Aorta (tissue), 5 donors: Measurements from ENCODE around the gene TUBB1. TPM values are rescaled to one million over a fixed set of nuclear protein-coding genes. Genes with fewer than 3 reads are reported as not detected.

Experiments
- ATAC-seq: fragments of 200-7000 bp; cut with Tn5 transposase; one replicate; pipeline ENCODE4 v1.9.1; 2022; ENCODE audit warnings: moderate library complexity; ENCODE audit not compliant: low FRiP score
- DNase-seq, 2 donors: peaks; one replicate each; pipeline ENCODE4 v3.0.0-alpha.2; 2020
- H3K27ac ChIP-seq, 2 donors: one replicate each; pipeline ENCODE4 v1.5.1; 2013; ENCODE audit warnings: low read length in 2 of 2, mild to moderate bottlenecking in 2 of 2, moderate library complexity in 2 of 2, control low read depth in 1 of 2, inconsistent platforms in 1 of 2, low read depth in 1 of 2
- H3K27me3 ChIP-seq, 2 donors: one replicate each; pipeline ENCODE4 v1.6.1; 2013; ENCODE audit warnings: control low read depth in 1 of 2, low read length in 1 of 2, mild to moderate bottlenecking in 1 of 2, moderate library complexity in 1 of 2; ENCODE audit not compliant: insufficient read depth in 2 of 2, control insufficient read depth in 1 of 2
- H3K36me3 ChIP-seq, 2 donors: one replicate each; pipeline ENCODE4 v1.6.1; 2013; ENCODE audit warnings: control low read depth in 1 of 2, low read length in 1 of 2, mild to moderate bottlenecking in 1 of 2; ENCODE audit not compliant: insufficient read depth in 2 of 2, control insufficient read depth in 1 of 2
- H3K4me1 ChIP-seq, 2 donors: one replicate each; pipeline ENCODE4 v1.6.1; 2013; ENCODE audit warnings: low read length in 2 of 2, control low read depth in 1 of 2, mild to moderate bottlenecking in 1 of 2, moderate library complexity in 1 of 2; ENCODE audit not compliant: insufficient read depth in 2 of 2, control insufficient read depth in 1 of 2
- H3K4me3 ChIP-seq, 2 donors: one replicate each; pipeline ENCODE4 v1.5.1; 2013; ENCODE audit warnings: low read length in 2 of 2, control low read depth in 1 of 2, mild to moderate bottlenecking in 1 of 2
- H3K9me3 ChIP-seq: one replicate; pipeline ENCODE4 v1.6.1; 2013; ENCODE audit warnings: mild to moderate bottlenecking, low read length; ENCODE audit not compliant: control insufficient read depth
- WGBS, 2 donors: extraction: QIAGEN DNeasy Blood & Tissue Kit; methylation state at CpG; one replicate each; pipeline ENCODE4 v1.1.7; 2013; 5-methylcytosine and 5-hydroxymethylcytosine counted together
- intact Hi-C, 2 donors: fragments of 100-400 bp; cut with DNase I; formaldehyde crosslinking; loops; one replicate each; pipeline versions ENCODE4 v1.14.2 to v1.15.0; 2022
- polyA plus RNA-seq, 2 donors: library from polyadenylated mRNA; stranded (reverse); fragments of 200-250 nt; gene quantifications; one replicate each; pipeline ENCODE4 v1.2.3, GENCODE V29; 2013
- total RNA-seq, 2 donors: library from RNA; stranded (reverse); fragmentation: NEBNext Ultra II Directional; extraction: Animal tissue kit (Norgen Biotek cat#: 25700); gene quantifications; one replicate each; pipeline ENCODE4 v1.2.1, GENCODE V29; 2021
- donor health status: healthy with polysubstance abuse.
- donor health status: Bipolar disorder and iron deficiency.
- donor health status: DM: no; HTN: no; CAD: no.
- donor health status: DM: no; HTN: no; CAD: no.
- donor health status: DM: yes; HTN: yes; CAD: no.

TUBB1 gene
- total and polyA plus RNA-seq, 4 donors, result 0.15 to 2.1 TPM; not detected in 2

DNA sequence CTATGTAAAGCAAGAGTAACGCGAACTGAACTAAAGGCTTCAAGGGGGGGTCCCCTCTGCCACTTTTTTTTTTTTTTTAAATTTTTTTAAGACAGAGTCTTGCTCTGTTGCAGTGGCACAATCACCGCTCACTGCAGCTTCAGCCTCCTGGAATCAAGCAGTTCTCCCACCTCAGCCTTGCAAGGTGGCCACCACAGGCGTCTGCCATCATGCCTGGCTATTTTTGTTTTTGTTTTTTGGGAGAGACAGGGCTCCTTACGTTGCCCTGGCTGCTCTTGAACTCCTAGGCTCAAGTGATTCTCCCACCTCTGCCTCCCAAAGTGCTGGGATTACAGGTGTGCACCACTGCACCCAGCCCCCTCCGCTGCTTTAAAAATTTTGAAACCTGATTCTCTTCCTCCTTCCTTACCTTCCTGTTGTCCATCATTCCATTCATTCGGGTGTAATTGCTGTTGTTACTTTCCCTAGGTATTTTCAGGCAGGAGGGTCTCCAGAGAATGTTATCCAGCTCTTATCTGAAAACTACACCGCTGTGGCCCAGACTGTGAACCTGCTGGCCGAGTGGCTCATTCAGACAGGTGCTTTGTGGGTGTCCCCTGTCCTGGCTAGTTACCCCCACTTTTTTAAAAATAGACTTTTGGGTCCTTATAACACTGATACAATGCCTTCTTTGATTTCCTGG, 32.8 kb upstream of the TUBB1 start:
- DNase-seq (peak in 1 of 2 donors; percentile 40), ATAC-seq (no peak)
- intact Hi-C loops, result loop anchor here in 1 of 2 donors (5.0 kb wide), 2 partner anchors 84 to 99 kb away; no protein-coding TSS in a partner anchor
- Histone ChIP-seq H3K4me3 (no peak overlapping the region), H3K27me3 (no peaks in the 10 kb centered on the region), H3K27ac (no peak overlapping the region), H3K9me3 (no peaks in the 10 kb centered on the region), H3K4me1 (peaks cover 0 to 4% of the 10 kb centered on the region in 2 donors), H3K36me3 (no peaks in the 10 kb centered on the region)
- WGBS, 2 donors, result 76% methylated on average over 9 of the region's 9 CpGs

GRCh38 chr20:58986968-58987517, 32.2 kb upstream of the TUBB1 start:
- intact Hi-C loops, result loop anchor here in 1 of 2 donors (5.0 kb wide), 2 partner anchors 85 to 100 kb away; no protein-coding TSS in a partner anchor
- H3K4me3 ChIP-seq, result no peak overlapping the region
- no peaks in the 10 kb centered on the region for H3K9me3 ChIP-seq
- no peak overlapping the region for H3K27ac ChIP-seq
- no peaks in the 10 kb centered on the region for H3K36me3 ChIP-seq
- ATAC-seq (no peak), DNase-seq (no peak)
- no peaks in the 10 kb centered on the region for H3K27me3 ChIP-seq
- 80 to 84% methylated on average over 8 of the region's 8 CpGs for WGBS, 2 donors
- H3K4me1 ChIP-seq, result peaks cover 0 to 4% of the 10 kb centered on the region in 2 donors

- H3K4me3 ChIP-seq, result no peak overlapping the region
- peaks cover 0 to 4% of the 10 kb centered on the region in 2 donors for H3K4me1 ChIP-seq
- ATAC-seq, result no peak
- H3K36me3 ChIP-seq, result peaks cover 0 to 1% of the 10 kb centered on the region in 2 donors
- intact Hi-C loops, result loop anchor here in 1 of 2 donors (5.0 kb wide), 2 partner anchors 86 to 101 kb away; no protein-coding TSS in a partner anchor
- no peak overlapping the region for H3K27ac ChIP-seq
- 49 to 51% methylated on average over 9 of the region's 9 CpGs for WGBS, 2 donors
- H3K27me3 ChIP-seq, result no peaks in the 10 kb centered on the region
- H3K9me3 ChIP-seq, result no peaks in the 10 kb centered on the region
- DNase-seq, result peak in 1 of 2 donors; percentile 28
These were observed 31.3 kb upstream of the TUBB1 start for GRCh38 chr20:58987790-58988564.

DNA sequence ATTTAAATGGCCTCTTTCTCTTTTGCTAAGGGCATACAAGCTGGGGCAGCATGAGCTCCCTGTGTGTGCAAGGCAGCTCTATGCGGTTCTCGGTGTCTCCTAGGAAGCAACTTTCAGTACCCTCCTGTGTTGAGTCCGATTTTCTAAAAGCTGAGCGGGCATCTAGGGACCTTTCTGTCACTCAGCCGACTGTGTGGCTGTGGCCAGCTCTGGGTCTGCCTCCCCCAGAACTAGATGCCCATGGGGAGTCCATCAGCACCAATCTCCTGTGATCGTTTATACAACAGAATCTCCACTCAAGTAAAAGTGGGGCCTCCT, 30.7 kb upstream of the TUBB1 start:
- no peak overlapping the region for H3K27ac ChIP-seq
- DNase-seq (peak in 1 of 2 donors; percentile 25), ATAC-seq (no peak)
- H3K4me3 ChIP-seq, result no peak overlapping the region
- H3K36me3 ChIP-seq, result peaks cover 0 to 3% of the 10 kb centered on the region in 2 donors
- intact Hi-C loops, result loop anchor here in 1 of 2 donors (5.0 kb wide), 2 partner anchors 86 to 101 kb away; no protein-coding TSS in a partner anchor
- H3K4me1 ChIP-seq, result peaks cover 0 to 4% of the 10 kb centered on the region in 2 donors
- H3K9me3 ChIP-seq, result no peaks in the 10 kb centered on the region
- no peaks in the 10 kb centered on the region for H3K27me3 ChIP-seq
- WGBS, 2 donors, result 4 to 18% methylated on average over 6 of the region's 6 CpGs

GRCh38 chr20:58989196-58989595, 30.0 kb upstream of the TUBB1 start:
- H3K36me3 ChIP-seq, result peaks cover 0 to 9% of the 10 kb centered on the region in 2 donors
- WGBS, 2 donors, result 84 to 85% methylated on average over 10 of the region's 10 CpGs
- H3K4me1 ChIP-seq, result no peaks in the 10 kb centered on the region
- no peaks in the 10 kb centered on the region for H3K27me3 ChIP-seq
- DNase-seq (peak in 1 of 2 donors; percentile 54), ATAC-seq (no peak)
- no peak overlapping the region for H3K4me3 ChIP-seq
- no peaks in the 10 kb centered on the region for H3K9me3 ChIP-seq
- intact Hi-C loops, result loop anchor here in 1 of 2 donors (5.0 kb wide), 2 partner anchors 87 to 102 kb away; no protein-coding TSS in a partner anchor
- H3K27ac ChIP-seq, result no peak overlapping the region

- H3K4me1 ChIP-seq, result no peaks in the 10 kb centered on the region
- no peak overlapping the region for H3K27ac ChIP-seq
- intact Hi-C loops, result no loop called here
- ATAC-seq, result no peak
- H3K9me3 ChIP-seq, result no peaks in the 10 kb centered on the region
- 88 to 91% methylated on average over 14 of the region's 14 CpGs for whole genome bisulfite sequencing, 2 donors
- peak in 1 of 2 donors; percentile 70 for DNase-seq
- no peaks in the 10 kb centered on the region for H3K27me3 ChIP-seq
- no peak overlapping the region for H3K4me3 ChIP-seq
- peaks cover 0 to 14% of the 10 kb centered on the region in 2 donors for H3K36me3 ChIP-seq
These were observed 28.4 kb upstream of the TUBB1 start for GRCh38 chr20:58990651-58991445.

DNA sequence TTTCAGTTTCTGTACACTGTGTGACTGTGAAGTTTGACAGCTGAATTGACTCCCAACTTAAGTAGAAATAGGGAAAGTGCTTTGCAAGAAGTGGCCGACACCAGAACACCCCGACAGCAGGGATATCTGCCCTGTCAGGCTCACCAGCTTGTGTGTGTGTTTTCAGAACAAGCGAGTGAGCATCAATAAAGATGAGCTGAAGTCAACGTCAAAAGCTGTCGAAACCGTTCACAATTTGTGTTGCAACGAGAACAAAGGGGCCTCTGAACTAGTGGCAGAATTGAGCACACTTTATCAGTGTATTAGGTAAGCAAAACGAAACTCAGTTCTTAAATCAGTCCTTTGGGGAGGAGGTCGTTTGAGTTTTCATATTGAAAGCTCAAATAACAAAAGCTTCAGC, 27.5 kb upstream of the TUBB1 start:
- Histone ChIP-seq H3K4me3 (no peak overlapping the region), H3K27me3 (no peaks in the 10 kb centered on the region), H3K4me1 (no peaks in the 10 kb centered on the region), H3K9me3 (no peaks in the 10 kb centered on the region), H3K36me3 (peaks cover 0 to 14% of the 10 kb centered on the region in 2 donors), H3K27ac (no peak overlapping the region)
- WGBS, 2 donors, result 82 to 84% methylated on average over 9 of the region's 9 CpGs
- DNase-seq, result peak in 1 of 2 donors; percentile 33
- intact Hi-C loops, result no loop called here
- ATAC-seq, result no peak

GRCh38 chr20:58992911-58993310, 26.3 kb upstream of the TUBB1 start:
- H3K36me3 ChIP-seq, result peaks cover 5 to 17% of the 10 kb centered on the region in 2 donors
- 85 to 87% methylated on average over 3 of the region's 3 CpGs for WGBS, 2 donors
- H3K9me3 ChIP-seq, result no peaks in the 10 kb centered on the region
- H3K4me1 ChIP-seq, result no peaks in the 10 kb centered on the region
- intact Hi-C loops, result no loop called here
- ATAC-seq (no peak), DNase-seq (peak in 1 of 2 donors; percentile 8)
- no peak overlapping the region for H3K27ac ChIP-seq
- H3K27me3 ChIP-seq, result no peaks in the 10 kb centered on the region
- no peak overlapping the region for H3K4me3 ChIP-seq
